Measurements from ENCODE around the gene SLC12A3.
"Not testable (repeated sequence)": the region's sequence is repeated elsewhere in the genome, so short reads cannot be mapped to it uniquely, and the experiment has no call there.

SLC12A3 gene

DNA sequence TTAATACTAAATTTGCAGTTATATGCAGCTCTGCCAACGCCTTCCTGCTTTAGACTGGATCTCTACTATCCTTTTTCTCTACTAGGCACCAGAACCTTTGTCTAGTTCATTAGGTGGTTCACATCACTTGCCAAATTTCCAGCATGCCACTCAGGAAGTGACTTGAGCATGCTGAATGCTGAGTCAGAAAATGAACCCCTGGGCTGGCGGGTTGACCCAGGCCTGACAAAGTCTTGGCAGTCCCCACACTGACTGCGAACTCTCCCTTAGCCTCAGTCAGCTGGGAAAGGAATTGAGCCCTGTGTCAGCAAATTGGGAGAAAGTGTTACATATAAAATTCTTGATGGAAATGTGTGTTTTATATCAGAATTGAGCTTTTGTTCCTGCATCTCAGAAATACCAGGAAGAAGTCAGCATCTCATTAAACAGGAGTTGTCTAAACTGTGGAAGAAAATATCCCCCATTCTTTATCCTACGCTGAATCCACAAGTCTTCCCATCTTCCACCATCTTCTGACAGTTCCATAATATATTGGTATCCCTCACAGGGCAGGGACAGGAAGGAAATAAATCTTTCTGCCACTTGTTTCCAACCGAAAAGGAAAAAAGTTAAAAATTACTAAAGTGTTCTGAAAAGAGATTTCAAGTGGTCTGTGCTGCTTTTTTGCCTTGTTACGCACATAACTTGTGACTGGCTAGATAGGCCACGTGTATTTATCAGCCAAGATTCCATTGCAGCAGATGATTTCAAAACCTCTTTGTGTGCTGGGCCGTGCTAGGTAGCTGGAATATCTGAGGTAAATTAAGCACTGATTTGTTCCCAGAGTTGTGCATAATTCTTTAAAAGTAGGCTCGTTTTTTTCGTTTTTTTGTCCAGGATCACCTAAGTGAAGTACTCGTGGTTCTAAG is 16.7 kb upstream of the SLC12A3 start:
- DNase-seq: peak; percentile 70

- DNase-seq: peak; percentile 85
Measured at GRCh38 chr16:56848955-56849689, 15.9 kb upstream of the SLC12A3 start.

- DNase-seq: peak; percentile 70
Measured at GRCh38 chr16:56849690-56850680, 15.0 kb upstream of the SLC12A3 start.

DNA sequence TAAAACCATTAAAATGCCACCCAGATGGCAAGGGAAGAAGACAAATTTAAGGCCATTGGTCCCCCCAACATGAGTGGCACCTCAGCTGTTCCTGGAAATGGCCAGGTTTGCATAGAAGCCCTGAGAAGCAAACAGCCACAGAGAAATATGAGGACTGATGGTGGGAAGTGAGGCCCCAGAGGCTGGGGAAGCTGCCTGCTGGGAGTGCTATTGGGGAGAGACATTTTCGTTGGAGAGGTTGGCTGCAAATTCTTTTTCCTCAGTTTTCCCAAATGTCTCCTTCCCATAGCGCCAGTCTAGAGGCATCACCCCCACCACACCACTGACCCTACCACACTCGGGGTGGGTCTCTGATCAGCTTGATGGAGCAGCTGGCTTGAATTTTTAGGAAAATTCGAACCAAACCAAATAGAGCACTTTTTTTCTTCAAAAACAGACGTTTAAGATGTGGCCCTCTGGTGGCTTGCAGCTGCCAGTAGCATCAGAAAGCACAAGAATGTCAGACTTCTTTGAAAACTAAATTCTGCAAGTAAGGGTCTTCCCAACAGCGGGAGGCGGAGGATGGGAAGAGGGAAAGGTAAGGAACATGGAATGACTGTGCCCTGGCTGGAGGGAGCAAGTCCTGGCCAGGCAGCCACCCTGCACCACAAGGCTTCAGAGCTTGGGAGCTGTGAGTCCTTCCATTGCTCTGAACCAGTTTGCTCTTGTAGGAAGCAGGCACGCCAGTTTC is 13.2 kb upstream of the SLC12A3 start:
- peak; percentile 41 for DNase-seq

DNA sequence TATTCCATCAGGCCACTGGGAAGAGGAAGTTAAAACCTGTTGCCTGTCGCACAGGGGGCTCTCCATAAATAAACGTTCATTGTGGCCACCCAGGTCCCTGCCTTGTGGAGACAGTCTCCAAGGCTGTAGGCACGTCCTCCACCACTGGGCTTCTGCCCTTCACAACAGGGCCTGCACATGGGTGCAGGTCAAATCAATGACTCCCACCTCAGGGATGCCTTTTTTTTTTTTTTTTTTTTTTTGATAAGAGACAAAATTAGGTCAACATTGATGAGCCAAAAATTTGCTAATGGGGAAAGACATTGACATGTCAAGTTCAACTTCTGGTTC is 12.6 kb upstream of the SLC12A3 start:
- DNase-seq: no peak

DNA sequence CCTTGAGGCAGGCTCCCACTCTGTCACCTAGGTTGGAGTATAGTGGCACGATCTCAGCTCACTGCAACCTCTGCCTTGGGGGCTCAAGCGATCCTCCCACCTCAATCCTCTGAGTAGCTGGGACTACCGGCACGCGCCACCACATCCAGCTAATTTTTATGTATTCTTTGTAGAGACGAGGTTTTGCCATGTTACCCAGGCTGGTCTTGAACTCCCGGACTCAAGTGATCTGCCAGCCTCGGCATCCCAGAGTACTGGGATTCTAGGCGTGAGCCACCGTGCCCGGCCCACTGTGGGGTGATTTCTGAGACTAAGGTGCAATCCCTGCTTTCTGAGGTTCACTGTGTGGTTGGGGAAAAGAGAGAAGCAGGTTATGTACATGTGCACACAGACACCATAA is 12.0 kb upstream of the SLC12A3 start:
- no peak for DNase-seq

DNA sequence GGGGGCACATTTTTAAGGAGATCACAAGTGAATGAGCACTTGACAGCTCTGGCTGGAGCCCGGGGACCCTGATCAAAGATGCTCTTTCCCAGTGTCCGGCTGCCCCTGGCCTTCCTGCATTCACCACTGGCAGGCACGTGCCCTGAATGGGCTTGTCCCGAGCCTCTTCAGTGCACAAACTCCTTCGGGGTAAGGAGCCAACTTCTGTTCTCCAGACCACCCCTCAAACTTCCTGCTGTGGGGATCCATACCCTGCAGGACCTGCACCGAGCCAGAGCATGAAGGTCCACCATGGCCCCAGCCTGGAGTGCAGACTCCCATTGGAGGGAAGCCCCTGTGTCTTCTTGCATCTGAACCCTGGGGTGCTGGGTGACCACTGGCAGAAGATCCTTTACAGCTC is 9.8 kb upstream of the SLC12A3 start:
- DNase-seq: no peak

- no peak for DNase-seq
Measured at GRCh38 chr16:56855946-56856345, 9.1 kb upstream of the SLC12A3 start.

DNA sequence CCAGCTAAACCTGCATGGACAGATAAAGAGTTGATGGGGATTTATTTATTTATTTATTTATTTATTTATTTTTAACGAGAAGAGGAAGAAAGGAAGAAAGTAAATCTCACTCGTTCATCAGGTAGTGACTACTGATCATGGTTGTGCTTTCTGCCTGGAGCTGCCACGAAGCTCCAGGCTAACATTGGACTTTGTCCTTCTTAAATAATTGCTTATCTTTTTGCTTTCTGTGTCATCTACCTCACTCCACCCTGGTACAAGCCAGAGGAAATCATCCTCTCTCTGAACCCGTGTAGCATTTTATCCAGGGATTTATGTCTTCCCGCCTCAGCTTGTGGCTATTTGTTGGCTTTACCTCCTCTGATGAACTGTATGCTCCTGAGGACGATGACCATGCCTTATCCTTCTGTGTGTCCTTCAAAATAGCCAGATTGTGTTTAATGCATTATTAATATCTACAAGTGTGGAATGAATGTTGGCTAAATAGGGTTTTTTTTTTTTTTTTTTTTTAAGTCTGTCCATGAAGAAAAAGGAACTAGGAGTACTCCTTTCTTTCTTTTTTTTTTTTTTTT is 8.0 kb upstream of the SLC12A3 start:
- no peak for DNase-seq

DNA sequence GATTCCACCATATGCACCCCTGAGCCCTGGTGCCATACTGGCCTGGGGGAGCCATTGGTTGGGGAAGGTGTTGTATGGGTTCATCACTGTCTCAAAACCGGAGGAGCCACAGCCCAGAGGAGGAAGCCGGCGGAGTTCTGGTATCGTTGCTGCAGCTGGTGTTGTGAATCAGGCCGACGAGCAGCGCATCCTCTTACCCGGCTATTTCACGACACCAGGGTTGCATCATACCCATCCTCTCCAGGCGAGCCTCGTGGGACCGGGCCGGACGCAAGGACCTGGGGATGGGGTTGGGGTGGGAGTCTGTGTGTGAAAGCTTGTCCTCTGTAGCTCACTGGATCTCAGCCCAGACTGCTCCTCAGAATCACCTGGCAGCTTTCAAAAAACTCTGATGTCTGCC is 6.6 kb upstream of the SLC12A3 start:
- DNase-seq: no peak

DNA sequence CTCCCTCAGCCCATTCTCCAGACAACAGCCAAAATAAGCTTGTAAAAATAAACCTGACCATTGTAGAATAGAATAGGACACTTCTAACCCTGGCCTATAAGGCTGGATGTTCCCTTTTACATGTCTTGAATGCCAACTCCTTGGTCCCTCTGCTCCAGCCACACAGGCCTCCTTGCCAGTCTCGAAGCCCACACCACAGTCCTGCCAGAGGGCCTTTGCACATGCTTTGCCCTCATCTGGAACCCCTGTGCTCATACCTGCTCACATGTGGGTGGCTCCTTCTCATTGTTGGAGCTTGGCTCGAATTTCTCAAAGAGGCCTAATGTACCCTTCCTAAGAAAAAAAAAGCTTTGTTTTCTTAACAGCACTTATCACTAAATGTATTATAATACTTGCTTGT is 5.4 kb upstream of the SLC12A3 start:
- no peak for DNase-seq

GRCh38 chr16:56860226-56861020 is 4.6 kb upstream of the SLC12A3 start:
- DNase-seq: no peak

GRCh38 chr16:56861092-56861610 is 3.9 kb upstream of the SLC12A3 start:
- no peak for DNase-seq

DNA sequence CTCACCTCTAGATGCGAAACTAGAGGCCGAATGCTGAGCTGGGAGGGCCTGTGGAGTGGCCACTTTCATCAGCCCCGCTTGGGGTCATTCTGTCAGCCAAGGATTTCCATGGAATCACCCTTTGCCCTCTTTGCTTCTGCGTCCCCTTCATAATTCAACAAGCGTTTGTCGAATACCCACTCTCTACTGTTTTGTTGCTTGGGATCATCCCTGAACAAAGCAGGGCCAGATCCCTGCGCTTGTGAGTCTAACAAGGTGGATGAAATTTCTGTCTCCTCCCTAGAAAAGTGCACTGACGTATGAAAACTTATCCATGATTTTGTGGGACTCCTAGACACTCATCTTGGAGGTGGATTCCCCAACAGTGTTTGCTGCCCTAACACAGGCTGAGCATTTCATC is 3.3 kb upstream of the SLC12A3 start:
- DNase-seq: no peak

DNA sequence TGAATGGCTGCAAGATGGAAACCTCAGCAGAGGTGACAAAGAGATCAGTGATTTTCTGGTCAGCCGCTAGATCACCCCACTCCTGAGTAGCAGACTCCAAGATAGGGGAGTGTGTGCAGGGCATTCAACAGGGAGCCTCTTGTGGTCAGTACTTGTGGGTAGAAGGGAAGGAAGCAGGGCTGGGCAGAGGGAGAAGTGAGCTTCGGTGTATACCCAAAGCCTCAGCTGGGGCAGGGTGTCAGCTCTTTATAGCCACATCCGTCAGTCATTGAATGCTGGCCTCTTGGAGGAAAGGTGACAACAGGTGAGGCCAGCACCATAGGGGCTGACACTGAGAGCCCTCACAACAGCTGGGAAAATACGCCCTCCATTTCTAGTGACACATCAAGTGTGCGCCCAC is 2.2 kb upstream of the SLC12A3 start:
- DNase-seq: no peak

DNA sequence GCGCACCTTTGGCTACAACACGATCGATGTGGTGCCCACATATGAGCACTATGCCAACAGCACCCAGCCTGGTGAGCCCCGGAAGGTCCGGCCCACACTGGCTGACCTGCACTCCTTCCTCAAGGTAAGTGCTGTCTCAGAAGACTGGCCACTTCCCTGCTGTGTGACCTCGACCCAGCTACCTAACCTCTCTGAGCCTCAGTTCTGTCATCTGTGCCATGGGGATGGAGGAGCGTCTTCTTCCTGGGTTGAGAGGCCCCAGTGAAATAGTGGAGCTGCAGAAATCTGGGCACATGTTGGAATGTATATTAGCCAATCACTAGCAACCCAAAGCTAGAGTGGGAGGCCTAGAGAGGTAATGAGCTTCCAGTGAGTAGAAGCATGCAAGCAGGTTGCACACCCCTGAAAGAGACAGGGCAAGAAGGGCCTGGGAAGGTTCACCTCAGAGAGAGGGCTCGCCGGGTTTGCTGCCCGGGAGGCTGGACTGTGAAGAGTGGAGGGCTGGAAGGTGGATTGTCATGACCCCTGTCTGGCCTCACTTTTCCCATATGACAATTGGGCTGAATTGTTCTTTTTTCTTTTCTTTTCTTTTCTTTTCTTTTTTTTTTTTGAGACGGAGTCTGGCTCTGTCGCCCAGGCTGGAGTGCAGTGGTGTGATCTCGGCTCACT is 521 bp downstream of the SLC12A3 start:
- DNase-seq: no peak

DNA sequence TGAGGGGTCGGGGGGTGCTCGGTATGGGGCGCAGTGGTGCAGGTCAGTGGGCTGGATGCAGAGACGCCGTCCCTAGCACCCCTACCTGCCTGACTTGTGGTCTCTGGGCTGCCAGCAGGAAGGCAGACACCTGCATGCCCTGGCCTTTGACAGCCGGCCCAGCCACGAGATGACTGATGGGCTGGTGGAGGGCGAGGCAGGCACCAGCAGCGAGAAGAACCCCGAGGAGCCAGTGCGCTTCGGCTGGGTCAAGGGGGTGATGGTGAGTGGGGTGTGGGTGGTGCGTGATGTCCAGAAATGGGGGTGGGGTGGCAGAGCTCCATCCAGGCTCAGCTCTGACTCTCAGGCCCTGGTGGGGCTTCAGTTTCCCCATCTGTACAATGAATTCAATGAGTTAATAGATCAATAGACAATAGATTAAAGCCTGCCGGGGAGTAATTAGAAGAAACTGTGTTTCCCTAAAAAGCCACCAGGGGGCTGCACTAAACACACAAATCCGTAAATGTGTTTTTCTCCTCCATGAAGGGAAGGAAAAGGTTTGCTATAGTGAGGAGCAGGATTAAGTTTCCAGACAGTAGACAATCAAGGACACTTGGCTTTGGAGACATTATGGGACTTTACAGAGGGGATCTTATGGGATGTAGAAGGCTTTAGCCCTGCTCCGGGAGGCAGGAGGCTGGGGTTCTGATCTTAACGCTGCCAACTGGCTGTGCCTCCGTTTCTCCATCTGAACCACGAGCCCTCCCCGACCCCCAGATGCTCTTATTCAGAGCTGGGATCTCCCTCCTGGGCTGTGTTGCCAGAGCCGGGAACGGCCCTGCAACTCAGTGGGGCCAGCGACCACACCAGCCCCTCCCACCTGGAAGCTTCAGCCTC is 2.2 kb downstream of the SLC12A3 start:
- peak; percentile 62 for DNase-seq

GRCh38 chr16:56868175-56868574 is 3.2 kb downstream of the SLC12A3 start:
- DNase-seq: no peak

- DNase-seq: not testable (repeated sequence)
Measured at GRCh38 chr16:56868766-56869165, 3.8 kb downstream of the SLC12A3 start.
